ENCODE measurements around the gene NAPB.

The NAPB gene

DNA sequence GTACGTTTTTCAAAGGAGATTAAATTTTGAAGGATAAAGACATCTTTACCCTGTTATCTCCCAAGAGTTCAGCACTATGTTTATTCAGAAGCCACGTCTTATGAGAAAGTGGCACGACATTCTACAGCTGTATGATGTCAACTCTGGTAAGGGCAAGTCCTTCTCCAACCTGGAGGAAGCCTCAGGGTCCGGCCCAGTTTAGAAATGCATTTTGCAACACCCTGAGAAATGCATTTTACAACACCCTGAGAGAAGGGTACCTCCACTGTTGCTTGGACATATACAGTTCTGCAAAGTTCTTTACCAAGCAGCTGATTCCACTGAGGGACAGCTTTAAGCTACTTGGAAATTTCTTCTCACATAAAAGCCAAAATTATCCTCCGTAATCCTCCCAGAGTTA lies 17.5 kb downstream of the NAPB start:
- DNase-seq, result no peak

DNA sequence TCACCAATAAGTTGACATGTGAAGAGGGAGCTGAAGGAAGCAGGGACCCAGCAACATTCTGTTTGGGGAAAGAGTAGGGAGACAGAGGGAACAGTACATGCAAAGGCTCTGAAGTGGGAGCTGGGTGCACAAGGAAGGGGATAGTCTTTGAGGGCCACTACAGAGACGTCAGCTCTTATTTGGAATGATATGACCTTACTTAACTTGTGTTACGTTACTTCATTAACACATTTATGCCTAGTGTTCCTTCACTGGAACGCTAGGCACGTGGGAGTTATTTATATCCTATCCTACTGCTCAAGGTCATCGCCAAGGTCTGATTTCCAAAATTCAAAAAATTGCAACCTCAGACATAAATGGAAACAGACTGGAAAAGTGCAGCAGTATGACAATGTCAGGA lies 20.2 kb downstream of the NAPB start:
- no peak for DNase-seq

DNA sequence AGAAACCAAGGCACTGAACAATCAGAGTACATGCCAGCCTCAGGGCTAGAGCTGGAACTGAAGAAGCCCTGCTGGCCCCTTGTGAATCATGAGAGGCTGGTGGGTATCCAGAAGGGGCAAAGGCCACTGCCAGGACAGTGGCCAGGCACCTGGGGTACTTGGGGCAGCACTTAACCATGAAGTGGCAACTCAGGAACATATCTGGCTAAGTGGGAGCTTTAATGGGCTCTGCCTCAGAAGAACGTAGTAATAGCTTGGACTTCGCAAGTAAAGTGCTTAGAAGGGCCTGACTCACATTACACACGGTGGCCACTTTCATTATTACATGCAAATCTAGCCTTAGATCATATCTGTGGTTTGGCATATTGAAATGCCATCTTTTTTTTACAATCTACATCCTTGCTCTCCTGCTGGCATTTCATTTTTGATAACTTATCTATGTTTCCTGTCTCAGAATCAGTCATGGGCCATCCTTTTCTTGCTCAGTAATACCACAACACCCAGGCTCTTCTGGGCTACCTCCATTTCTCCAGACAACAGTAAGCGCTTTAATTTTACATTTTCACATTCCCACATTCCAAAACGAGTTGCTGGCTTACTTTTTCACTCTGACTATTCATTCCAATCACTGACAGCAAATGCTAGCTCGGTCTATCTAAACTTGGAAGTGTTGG lies 21.6 kb downstream of the NAPB start:
- no peak for DNase-seq

DNA sequence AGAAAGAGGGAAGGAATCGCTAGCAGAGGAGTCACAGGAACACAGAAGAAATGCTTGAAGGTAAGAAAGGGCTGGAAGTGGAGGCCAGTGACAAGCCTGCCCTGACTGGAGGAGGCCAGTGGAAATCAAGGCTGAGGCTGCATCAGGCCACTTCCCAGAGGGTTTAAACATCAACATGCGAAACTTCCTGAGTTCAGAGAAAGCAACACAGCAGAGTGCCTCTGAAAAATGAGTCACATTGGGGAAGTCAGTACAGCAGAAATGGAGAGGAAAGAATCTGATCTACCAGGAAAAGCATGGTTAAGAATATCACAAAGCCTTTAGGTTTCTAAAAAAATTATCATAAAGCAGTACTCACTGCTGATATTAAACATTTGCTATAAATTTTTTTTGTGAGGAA lies 23.3 kb downstream of the NAPB start:
- DNase-seq, result no peak

DNA sequence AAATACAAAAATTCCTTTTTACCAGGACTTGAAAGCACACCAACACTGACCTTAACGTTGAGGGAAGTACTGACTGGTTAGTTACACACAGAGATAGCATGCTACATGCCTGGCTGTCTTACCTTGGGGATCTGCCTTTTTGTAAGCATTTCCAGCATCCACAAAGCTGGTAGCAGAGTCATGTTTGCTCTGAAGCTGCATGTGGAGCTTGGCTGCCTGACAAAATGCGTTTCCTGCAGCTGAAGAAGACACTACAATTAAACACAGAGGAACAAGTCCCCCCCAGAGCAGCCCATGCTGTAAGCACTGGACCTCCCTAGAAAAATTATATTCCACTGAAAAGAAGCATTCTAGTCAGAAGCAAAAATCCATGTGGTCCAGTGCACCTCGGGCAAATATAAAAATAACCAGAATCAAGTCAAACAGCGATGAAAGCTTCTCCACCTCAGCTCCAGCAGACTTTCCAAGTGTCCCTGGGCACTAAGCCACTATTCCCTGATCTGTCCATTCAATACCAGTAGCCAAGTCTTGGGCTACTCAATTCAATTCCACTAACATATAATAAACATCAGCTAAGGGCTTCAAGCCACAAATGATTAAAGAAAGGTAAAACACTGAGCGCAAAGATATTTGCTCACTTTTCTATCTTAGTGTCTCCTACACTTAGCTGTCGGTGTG lies 24.2 kb downstream of the NAPB start:
- no peak for DNase-seq

DNA sequence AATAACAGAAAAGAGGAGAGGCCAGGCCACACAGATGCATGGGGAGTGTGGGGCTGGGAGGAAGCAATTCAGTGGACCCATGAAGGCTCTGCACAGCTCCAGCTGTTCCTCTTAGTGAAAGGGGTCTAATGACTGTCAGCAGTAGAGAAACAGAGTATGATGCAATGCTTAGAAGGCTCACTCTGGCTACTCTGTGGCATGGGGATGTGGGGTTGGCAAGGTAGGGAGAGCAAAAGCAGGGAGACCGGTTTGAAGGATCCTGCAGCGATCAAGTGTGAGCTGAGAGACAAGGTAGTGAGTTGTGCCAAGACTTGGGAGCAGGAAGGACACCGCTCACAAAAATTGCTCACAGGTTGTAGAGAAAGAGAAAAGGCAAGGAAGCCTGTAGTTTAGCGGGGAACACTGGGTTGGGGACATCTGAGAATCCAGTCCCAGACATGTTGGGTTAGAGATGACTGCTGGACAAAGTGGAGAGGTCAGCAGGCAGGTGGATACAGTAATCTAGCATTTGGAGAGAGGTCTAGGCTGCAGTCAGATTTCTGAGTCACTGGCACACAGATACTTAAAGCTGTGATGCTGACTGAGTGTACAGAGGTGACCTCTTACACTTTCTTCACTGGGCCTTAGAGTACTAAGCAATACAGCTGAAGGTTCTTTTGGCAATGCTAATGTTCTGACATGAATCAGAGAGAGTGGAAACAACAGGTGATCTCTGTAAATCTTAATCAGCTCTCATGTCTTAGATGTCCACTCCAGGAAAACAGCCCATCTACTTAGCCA lies 27.1 kb downstream of the NAPB start:
- DNase-seq, result no peak

DNA sequence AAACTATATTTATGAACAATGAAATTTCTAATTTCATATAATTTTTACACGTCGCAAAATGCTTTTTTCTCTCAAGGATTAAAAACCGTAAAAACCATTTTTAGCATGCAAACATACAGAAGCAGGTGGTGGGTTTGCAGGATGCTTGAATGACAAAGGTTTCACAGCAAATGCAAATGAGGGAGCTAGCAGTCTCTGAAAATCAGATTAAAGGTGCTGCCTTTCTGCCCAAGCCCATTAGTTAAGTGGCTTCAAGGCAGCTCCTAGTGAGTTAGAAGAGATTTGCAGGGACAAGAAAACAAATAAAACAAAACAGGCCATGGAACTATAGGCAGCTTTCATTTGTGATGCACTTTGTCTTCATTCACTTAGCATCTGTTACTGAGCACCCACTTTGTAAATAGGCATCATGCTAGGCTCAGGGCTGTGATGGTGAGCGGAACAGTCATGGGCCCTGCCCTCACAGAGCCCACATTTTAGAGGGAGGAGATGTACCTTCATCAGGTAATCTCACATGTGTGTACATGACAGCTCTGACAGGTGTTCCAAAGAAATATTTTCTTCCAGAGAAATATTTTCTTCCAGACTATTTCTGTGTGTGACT lies 29.5 kb downstream of the NAPB start:
- no peak for DNase-seq

DNA sequence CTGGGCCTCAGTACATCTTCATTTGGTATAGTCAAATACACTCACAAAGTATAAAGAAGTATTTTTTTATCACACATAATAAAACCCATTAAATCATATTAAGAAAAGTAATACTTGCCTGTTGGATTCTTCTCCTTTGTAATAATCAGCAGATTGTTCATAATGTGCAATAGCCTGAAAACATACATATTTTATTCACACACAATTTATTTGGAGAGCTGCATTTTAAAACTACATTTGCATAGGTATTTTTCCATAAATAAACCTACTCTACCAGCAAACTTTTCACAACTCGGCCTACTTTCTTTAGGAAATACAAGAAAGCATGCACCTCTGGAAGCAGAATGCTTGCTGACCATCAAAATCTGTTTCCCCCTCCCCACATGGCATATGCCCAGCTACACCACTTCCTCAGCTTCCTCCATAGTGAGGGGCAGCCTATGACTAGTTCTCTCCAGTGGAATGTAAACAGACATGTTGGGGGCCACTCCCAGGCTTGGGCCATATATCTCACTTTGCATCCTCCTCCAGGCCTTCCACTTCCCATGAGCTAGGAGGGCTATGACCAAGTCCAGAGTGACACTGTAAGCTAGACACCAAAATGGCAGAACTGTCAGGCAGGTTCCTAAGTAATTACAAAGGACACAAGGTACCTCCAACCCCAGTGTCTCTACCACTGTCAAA lies 31.1 kb downstream of the NAPB start:
- no peak for DNase-seq

DNA sequence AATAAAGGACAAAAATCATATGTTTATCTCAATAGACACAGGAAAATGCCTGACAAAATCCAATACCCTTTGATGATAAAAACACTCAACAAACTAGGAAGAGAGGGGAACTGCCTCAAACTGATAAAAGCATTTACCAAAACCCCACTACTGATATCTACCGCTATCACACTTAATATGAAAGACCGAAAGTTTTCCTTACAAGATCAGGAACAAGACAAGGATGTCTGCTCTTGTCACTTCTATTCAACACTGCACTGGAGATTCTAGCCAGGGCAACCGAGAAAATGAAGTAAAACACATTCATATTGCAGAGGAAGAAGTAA lies 34.2 kb downstream of the NAPB start:
- DNase-seq, result no peak

DNA sequence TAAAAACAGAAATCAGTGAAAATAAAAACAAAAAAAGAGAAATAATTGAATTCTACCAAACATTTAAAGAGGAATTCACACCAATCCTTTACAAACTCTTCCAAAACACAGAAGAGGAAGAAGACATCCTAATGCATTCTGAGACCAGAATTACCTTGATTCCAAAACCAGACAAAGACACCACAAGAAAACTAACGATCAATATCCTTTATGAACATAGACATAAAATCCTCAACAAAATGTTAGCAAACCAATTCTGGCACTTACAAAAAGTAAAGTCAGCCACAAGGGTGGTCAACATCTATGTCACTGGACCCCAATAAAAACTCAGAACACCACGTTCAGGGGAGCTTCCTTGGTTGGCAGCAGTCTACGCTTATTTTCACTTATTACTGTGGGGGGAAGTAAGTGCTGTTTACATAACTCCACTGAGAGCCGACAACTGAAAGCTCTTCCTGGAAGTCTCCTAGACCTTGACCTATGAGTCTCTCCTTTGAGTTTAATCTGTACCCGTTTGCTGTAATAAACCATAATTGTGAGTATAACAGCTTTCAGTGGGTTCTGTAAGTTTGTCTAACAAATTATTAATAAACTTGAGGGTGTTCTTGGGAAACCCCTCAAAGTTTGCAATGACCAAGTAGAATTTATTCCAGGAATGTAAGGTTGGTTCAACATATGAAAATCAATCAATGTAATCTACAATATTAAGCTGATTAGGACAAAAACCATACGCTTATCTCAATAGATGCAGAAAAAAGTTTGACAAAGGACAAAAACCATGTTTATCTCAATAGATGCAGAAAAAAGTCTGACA lies 34.8 kb downstream of the NAPB start:
- no peak for DNase-seq

DNA sequence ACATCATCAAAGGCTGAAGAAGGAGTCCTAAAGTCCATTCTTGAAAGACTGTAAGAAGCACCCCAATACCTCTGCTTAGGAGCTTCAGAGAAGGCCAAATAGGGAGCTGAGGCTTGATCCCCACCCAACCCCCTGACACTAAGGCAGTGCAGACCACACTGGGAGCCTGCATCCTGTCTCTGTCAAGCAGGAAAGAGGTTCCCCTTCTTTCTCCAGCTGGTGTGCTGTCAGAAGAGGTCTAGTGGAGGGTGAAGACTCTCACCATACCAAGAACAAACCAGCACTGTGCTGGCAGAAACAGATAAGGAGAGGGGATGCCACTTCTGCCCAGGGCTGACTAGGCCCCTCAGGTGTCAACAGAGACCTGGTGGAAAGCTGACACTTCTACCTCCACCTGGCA lies 39.4 kb downstream of the NAPB start:
- DNase-seq, result no peak

DNA sequence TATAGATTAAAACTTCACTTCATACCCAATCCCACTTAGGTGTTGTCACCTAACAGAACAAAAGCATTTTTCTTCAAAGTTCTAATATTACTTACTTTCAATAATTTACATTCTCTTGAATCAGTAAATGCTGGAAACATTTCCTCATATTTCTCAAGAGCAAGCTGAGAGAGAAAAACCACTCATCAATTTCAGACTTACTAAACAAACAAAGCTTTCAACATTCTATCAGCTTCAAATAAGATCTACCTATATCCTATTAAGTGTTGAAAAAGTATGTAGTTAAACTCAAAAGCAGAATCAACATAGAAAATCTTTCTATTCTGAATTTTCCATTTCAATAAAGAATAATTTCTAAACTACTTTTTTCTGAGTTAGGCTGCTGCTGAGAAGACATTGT lies 41.5 kb downstream of the NAPB start:
- DNase-seq, result no peak

DNA sequence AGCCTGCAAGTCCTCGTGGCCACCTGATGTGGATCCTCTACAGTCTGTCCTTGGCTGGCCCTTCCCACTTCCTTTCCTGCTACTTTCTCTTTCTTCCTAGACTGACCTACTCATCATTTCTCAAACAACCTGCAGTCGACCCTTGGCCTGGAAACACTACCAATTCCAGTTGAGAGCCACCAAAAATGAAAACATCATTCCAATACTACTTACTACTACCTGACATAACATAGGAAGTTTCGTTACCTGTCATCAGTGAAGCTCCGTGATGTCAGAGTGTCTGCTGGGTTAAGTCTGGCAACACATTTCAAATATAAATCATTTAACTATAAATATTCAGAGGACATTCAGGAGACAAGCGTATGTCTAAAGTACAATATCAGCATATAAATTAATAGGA lies 45.5 kb downstream of the NAPB start:
- no peak for DNase-seq

DNA sequence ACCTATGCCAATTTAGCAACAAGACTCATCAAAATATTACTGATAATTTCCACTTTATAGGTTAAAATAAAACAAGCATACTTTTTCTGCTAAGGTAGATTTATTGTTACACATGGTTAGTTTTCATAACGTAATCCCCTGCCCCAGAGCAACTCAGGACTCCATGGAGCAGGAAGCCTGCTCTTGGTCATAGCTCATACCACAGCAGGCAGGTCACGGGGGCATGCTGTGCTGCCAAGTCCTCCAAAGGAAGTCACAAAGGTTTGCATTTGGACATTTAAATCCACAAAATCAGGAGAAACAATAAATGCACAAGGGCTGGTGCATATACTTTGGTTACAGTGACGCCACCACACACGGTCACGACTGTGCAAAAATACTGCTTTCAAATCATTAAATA lies 46.8 kb downstream of the NAPB start:
- no peak for DNase-seq

DNA sequence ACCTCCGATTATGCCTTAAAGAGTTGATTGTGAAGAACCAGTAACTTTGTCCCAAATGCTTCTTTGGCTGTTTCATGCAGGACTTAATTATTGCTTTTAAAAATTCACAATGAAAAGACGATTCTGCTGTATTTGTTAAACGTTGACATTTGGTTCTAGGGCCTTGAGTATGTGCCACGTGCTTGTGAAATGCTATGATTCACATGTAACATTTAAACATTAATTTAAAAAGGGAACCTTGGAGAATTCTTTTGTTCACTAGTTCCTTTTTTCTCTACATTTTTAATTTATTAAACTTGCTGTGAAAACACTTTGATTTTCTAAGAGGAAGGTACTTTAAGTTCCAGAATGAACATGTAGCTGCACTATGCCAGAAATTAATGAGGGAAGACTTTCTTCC lies 49.8 kb downstream of the NAPB start:
- DNase-seq, result no peak

DNA sequence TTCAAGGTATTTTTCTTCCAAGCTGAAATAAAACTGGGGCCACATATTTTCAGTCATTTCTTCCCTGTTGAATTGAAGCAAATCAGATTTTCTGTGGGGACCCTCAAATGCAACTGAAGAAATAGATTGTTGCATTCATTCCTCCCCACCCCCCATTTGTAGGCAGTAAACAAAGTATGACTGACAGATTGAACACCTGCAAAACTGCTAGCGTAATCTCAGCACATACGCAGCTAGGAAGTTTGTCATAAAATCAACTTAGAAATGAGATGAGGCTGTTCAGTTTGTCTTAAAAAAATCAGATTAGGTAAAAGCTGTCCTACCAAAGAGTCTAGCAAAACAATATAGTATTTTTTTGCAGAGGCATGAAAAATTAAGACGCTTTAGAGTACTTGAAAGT lies 50.4 kb downstream of the NAPB start:
- no peak for DNase-seq

DNA sequence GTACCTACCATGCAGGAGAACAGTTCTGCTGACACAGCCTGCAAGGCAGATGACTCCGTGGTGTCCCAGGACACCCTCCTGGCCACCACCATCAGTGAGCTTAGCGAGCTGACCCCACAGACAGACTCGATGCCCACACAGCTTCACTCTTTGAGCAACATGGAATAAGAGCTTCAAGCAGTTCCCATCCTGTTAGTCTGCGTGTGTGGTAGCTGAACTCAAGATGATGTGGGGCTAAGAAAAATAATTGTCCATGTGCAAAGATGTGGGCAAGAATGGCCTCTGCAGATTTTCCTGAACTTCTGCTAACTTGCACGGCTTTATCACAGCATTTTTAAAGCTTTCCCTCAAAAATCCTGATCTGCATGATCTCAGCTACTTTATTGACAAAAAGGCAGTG lies 51.0 kb downstream of the NAPB start:
- no peak for DNase-seq

DNA sequence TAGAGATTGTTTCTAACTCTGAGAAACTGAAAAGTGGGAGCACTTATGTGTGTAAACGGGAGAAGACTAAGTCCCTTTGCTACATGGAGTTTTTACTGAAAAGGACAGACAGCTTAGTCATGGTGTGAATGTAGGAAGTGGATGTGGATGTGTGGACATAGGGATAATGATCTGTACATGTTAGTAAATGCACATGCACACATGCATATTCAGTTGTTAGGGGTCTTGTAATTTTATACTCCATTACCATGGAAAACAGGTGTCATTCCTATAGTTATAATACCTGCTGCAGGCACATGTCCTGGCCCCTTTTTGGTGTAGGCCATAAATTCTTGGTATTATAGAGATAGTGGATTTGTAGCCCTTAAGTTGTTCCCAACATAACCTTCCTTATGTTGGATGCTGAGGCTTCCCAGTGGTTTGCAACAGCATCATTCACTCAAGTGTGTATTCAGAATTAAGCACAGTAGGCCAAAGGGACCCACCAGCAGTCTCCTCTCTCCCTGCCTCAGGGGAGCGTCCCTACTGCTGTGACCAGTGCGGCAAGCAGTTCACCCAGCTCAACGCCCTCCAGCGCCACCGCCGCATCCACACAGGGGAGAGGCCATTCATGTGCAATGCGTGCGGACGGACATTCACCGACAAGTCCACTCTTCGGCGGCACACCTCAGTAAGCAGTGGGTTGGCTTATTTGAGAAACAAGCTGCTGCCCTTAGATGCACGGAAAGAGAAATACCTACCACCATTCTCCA lies 52.0 kb downstream of the NAPB start:
- DNase-seq, result no peak

DNA sequence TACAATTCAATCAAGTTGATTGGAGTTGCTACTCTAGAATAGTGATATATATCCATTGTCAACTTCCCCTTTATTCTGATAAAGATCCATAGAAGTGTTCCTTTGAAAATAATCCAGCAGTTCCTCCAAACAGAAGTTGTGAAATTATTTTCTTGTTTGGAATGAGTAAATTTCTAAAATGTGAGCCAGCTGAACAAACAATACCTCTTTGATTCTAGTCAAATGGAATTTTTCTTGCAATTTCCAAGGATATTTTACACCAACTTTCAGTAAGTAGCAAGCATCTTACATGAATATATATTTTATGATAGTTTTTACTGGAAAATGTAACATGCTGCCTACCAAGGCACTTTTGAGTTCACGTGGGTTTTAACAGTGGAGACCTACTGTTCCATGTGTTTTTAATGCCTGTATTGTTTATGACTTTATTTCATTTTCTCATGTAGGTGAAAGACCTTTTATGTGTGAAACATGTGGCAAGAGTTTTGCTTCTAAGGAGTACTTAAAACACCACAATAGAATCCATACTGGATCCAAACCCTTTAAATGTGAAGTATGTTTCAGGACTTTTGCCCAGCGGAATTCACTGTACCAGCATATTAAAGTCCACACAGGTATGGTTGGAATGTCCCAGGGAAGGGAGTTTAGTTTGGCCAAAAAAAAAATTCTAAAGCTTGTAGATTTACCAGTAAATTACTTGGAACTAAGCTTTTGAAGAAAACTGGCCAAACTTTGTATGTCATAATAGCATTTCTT lies 52.8 kb downstream of the NAPB start:
- no peak for DNase-seq

DNA sequence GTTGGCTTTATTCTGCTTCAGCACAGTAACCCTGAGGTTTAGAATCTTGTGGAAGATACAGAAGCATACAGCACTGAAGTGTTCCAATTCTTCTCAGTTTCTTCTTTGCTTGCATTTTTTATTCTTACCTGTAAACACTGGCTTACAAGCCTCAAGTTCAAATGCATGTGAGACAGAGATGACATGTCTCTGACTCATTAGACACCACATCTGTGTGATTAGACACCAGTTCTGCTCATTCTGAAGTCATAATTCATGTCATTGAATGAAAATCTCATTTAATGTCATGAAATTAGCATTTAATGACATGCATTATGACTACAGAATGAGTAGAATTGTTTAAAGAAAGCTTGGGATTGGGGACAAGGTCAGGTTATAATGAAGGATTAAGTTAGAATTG lies 53.5 kb downstream of the NAPB start:
- no peak for DNase-seq

DNA sequence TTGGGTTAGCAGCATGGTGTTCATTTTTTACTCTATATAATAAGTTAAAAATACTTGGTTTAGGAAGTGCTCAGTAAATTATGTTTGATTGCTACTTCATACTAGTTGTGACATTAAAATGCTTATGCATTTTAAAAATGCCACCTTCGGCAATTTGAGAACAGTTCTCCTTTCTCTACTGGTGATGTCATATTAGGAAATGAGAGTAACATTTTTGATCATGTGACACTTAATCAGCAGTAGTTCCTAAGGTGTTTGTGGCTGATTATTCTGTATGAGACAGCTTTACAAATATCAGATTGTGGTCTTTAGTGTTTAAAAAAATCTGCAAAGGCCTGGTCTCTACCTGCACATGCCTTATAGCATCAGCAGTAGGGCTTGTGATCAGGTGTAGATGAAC lies 54.9 kb downstream of the NAPB start:
- no peak for DNase-seq
